Measurements from ENCODE around the gene CMSS1. TPM values are rescaled to one million over a fixed set of nuclear protein-coding genes. Genes with fewer than 3 reads are reported as not detected.

Gene CMSS1
- total RNA-seq, 1 donor from 2014 or later, result 35.7 TPM

- H3K27me3 Mint-ChIP-seq, result no peaks in the 10 kb centered on the region
- no peak overlapping the region for H3K4me3 Mint-ChIP-seq (ENCODE audit: low read depth)
- peaks cover 18% of the 10 kb centered on the region for H3K4me1 Mint-ChIP-seq (ENCODE audit: low read depth)
- no peak for DNase-seq (ENCODE audit: low spot score, unreplicated experiment)
- TF ChIP-seq CTCF (IDR thresholded peaks at IDR 0.05; ENCODE audit: unreplicated experiment), result no peak
- H3K27ac Mint-ChIP-seq, result no peak overlapping the region
- H3K36me3 Mint-ChIP-seq (ENCODE audit: insufficient read depth), result no peaks in the 10 kb centered on the region
- no peaks in the 10 kb centered on the region for H3K9me3 Mint-ChIP-seq (ENCODE audit: low read depth)
Observed at GRCh38 chr3:99899603-99900002, 81.9 kb downstream of the CMSS1 start.

- TF ChIP-seq CTCF (IDR thresholded peaks at IDR 0.05; ENCODE audit: unreplicated experiment), result no peak
- H3K36me3 Mint-ChIP-seq (ENCODE audit: insufficient read depth), result no peaks in the 10 kb centered on the region
- peaks cover 5% of the 10 kb centered on the region for H3K9me3 Mint-ChIP-seq (ENCODE audit: low read depth)
- no peak overlapping the region for H3K27ac Mint-ChIP-seq
- no peak for DNase-seq (ENCODE audit: low spot score, unreplicated experiment)
- no peak overlapping the region for H3K4me3 Mint-ChIP-seq (ENCODE audit: low read depth)
- peaks cover 18% of the 10 kb centered on the region for H3K4me1 Mint-ChIP-seq (ENCODE audit: low read depth)
- no peaks in the 10 kb centered on the region for H3K27me3 Mint-ChIP-seq
Observed at GRCh38 chr3:99900248-99900647, 82.6 kb downstream of the CMSS1 start.

GRCh38 chr3:99901200-99901926, 83.7 kb downstream of the CMSS1 start:
- Mint-ChIP-seq H3K36me3 (ENCODE audit: insufficient read depth) (no peaks in the 10 kb centered on the region), H3K4me3 (ENCODE audit: low read depth) (no peak overlapping the region), H3K27ac (no peak overlapping the region), H3K27me3 (no peaks in the 10 kb centered on the region), H3K9me3 (ENCODE audit: low read depth) (peaks cover 6% of the 10 kb centered on the region), H3K4me1 (ENCODE audit: low read depth) (peaks cover 8% of the 10 kb centered on the region)
- no peak for DNase-seq (ENCODE audit: low spot score, unreplicated experiment)
- TF ChIP-seq CTCF (IDR thresholded peaks at IDR 0.05; ENCODE audit: unreplicated experiment), result no peak

- no peaks in the 10 kb centered on the region for H3K27me3 Mint-ChIP-seq
- no peak overlapping the region for H3K4me3 Mint-ChIP-seq (ENCODE audit: low read depth)
- DNase-seq (ENCODE audit: low spot score, unreplicated experiment), result no peak
- H3K36me3 Mint-ChIP-seq (ENCODE audit: insufficient read depth), result no peaks in the 10 kb centered on the region
- TF ChIP-seq CTCF (IDR thresholded peaks at IDR 0.05; ENCODE audit: unreplicated experiment), result no peak
- peaks cover 7% of the 10 kb centered on the region for H3K4me1 Mint-ChIP-seq (ENCODE audit: low read depth)
- no peak overlapping the region for H3K27ac Mint-ChIP-seq
- H3K9me3 Mint-ChIP-seq (ENCODE audit: low read depth), result peaks cover 6% of the 10 kb centered on the region
Observed at GRCh38 chr3:99902091-99902490, 84.4 kb downstream of the CMSS1 start.

- H3K36me3 Mint-ChIP-seq (ENCODE audit: insufficient read depth), result no peaks in the 10 kb centered on the region
- no peak overlapping the region for H3K4me3 Mint-ChIP-seq (ENCODE audit: low read depth)
- DNase-seq (ENCODE audit: low spot score, unreplicated experiment), result no peak
- no peak for TF ChIP-seq CTCF (IDR thresholded peaks at IDR 0.05; ENCODE audit: unreplicated experiment)
- no peaks in the 10 kb centered on the region for H3K27me3 Mint-ChIP-seq
- H3K27ac Mint-ChIP-seq, result no peak overlapping the region
- peaks cover 6% of the 10 kb centered on the region for H3K9me3 Mint-ChIP-seq (ENCODE audit: low read depth)
- H3K4me1 Mint-ChIP-seq (ENCODE audit: low read depth), result peaks cover 17% of the 10 kb centered on the region
Observed at GRCh38 chr3:99903869-99904268, 86.2 kb downstream of the CMSS1 start.

All from progenitor cell of endocrine pancreas (in vitro differentiated cells).